Muscle layer of colon (tissue), 2 donors: ENCODE data around the gene IMMP2L.
"Not testable (repeated sequence)": the region's sequence is repeated elsewhere in the genome, so short reads cannot be mapped to it uniquely, and the experiment has no call there.

Experiments used
- H3K27ac ChIP-seq: one replicate; pipeline ENCODE4 v1.7.0; 2013; ENCODE audit warnings: low read depth, mild to moderate bottlenecking, low read length, moderate library complexity
- H3K27me3 ChIP-seq, 2 donors: one replicate each; pipeline ENCODE4 v1.7.0; 2013; ENCODE audit warnings: low read length in 2 of 2, mild to moderate bottlenecking in 2 of 2; ENCODE audit not compliant: insufficient read depth in 2 of 2, control insufficient read depth in 1 of 2
- H3K36me3 ChIP-seq: one replicate; pipeline ENCODE4 v1.7.0; 2013; ENCODE audit warnings: mild to moderate bottlenecking, low read length; ENCODE audit not compliant: insufficient read depth
- H3K4me1 ChIP-seq: one replicate; pipeline ENCODE4 v1.7.0; 2013; ENCODE audit warnings: mild to moderate bottlenecking, low read length; ENCODE audit not compliant: insufficient read depth
- H3K4me3 ChIP-seq, 2 donors: one replicate each; pipeline ENCODE4 v1.7.0; 2013; ENCODE audit warnings: low read length in 2 of 2, low read depth in 1 of 2, mild to moderate bottlenecking in 1 of 2, moderate library complexity in 1 of 2
- H3K9ac ChIP-seq: one replicate; pipeline ENCODE4 v1.7.0; 2013; ENCODE audit warnings: low read length
- H3K9me3 ChIP-seq: one replicate; pipeline ENCODE4 v1.7.0; 2013; ENCODE audit warnings: mild to moderate bottlenecking, low read length
- donor health status: abdominal sarcoma.
- donor health status: Adenocarcinoma of cecum.

Gene IMMP2L

GRCh38 chr7:111561904-111562732 is at the start of gene IMMP2L:
IMMP2L (minus strand) TSS chr7:111562492.
- Histone ChIP-seq H3K9ac (peak within 1 kb of the TSS; percentile 68), H3K27ac (peak within 1 kb of the TSS; percentile 61), H3K36me3 (peaks cover 6% of the 10 kb centered on the region), H3K27me3 (no peaks in the 10 kb centered on the region), H3K4me3 (peak within 1 kb of the TSS; percentile 48 to 75), H3K9me3 (no peaks in the 10 kb centered on the region), H3K4me1 (peaks cover 23% of the 10 kb centered on the region)

GRCh38 chr7:111609483-111610254 is 47.4 kb upstream of the IMMP2L start:
- not testable (repeated sequence) for H3K36me3 ChIP-seq, H3K27me3 ChIP-seq, H3K4me3 ChIP-seq, H3K9me3 ChIP-seq, H3K9ac ChIP-seq, H3K4me1 ChIP-seq, H3K27ac ChIP-seq

- H3K27me3 ChIP-seq, result no peaks in the 10 kb centered on the region
- no peaks in the 10 kb centered on the region for H3K9me3 ChIP-seq
- no peak overlapping the region for H3K9ac ChIP-seq
- H3K4me1 ChIP-seq, result no peaks in the 10 kb centered on the region
- no peaks in the 10 kb centered on the region for H3K36me3 ChIP-seq
- no peak overlapping the region for H3K4me3 ChIP-seq
- H3K27ac ChIP-seq, result no peak overlapping the region
Measured at GRCh38 chr7:111607621-111608020, 45.3 kb upstream of the IMMP2L start.

GRCh38 chr7:111605246-111605645 is 43.0 kb upstream of the IMMP2L start:
- H3K36me3 ChIP-seq, result no peaks in the 10 kb centered on the region
- no peaks in the 10 kb centered on the region for H3K27me3 ChIP-seq
- H3K9ac ChIP-seq, result no peak overlapping the region
- H3K4me1 ChIP-seq, result no peaks in the 10 kb centered on the region
- H3K9me3 ChIP-seq, result no peaks in the 10 kb centered on the region
- no peak overlapping the region for H3K4me3 ChIP-seq
- H3K27ac ChIP-seq, result no peak overlapping the region

GRCh38 chr7:111600091-111600490 is 37.8 kb upstream of the IMMP2L start:
- Histone ChIP-seq H3K36me3 (no peaks in the 10 kb centered on the region), H3K4me3 (no peak overlapping the region), H3K27me3 (no peaks in the 10 kb centered on the region), H3K27ac (no peak overlapping the region), H3K9me3 (no peaks in the 10 kb centered on the region), H3K4me1 (no peaks in the 10 kb centered on the region), H3K9ac (no peak overlapping the region)

GRCh38 chr7:111595780-111596179 is 33.5 kb upstream of the IMMP2L start:
- Histone ChIP-seq H3K4me3 (no peak overlapping the region), H3K4me1 (no peaks in the 10 kb centered on the region), H3K27ac (no peak overlapping the region), H3K36me3 (no peaks in the 10 kb centered on the region), H3K27me3 (no peaks in the 10 kb centered on the region), H3K9me3 (no peaks in the 10 kb centered on the region), H3K9ac (no peak overlapping the region)

- H3K27me3 ChIP-seq, result no peaks in the 10 kb centered on the region
- no peaks in the 10 kb centered on the region for H3K9me3 ChIP-seq
- no peaks in the 10 kb centered on the region for H3K36me3 ChIP-seq
- no peak overlapping the region for H3K27ac ChIP-seq
- no peaks in the 10 kb centered on the region for H3K4me1 ChIP-seq
- H3K4me3 ChIP-seq, result no peak overlapping the region
- no peak overlapping the region for H3K9ac ChIP-seq
Measured at GRCh38 chr7:111594602-111595001, 32.3 kb upstream of the IMMP2L start.

GRCh38 chr7:111593343-111593742 is 31.1 kb upstream of the IMMP2L start:
- H3K4me1 ChIP-seq, result no peaks in the 10 kb centered on the region
- H3K9me3 ChIP-seq, result no peaks in the 10 kb centered on the region
- no peaks in the 10 kb centered on the region for H3K27me3 ChIP-seq
- no peak overlapping the region for H3K4me3 ChIP-seq
- H3K27ac ChIP-seq, result no peak overlapping the region
- H3K9ac ChIP-seq, result no peak overlapping the region
- no peaks in the 10 kb centered on the region for H3K36me3 ChIP-seq

- no peaks in the 10 kb centered on the region for H3K9me3 ChIP-seq
- no peaks in the 10 kb centered on the region for H3K4me1 ChIP-seq
- H3K9ac ChIP-seq, result no peak overlapping the region
- no peak overlapping the region for H3K4me3 ChIP-seq
- no peak overlapping the region for H3K27ac ChIP-seq
- no peaks in the 10 kb centered on the region for H3K36me3 ChIP-seq
- no peaks in the 10 kb centered on the region for H3K27me3 ChIP-seq
Measured at GRCh38 chr7:111588065-111588433, 25.8 kb upstream of the IMMP2L start.

GRCh38 chr7:111587410-111588064 is 25.2 kb upstream of the IMMP2L start:
- H3K9me3 ChIP-seq, result no peaks in the 10 kb centered on the region
- H3K9ac ChIP-seq, result no peak overlapping the region
- H3K27me3 ChIP-seq, result no peaks in the 10 kb centered on the region

GRCh38 chr7:111586711-111587409 is 24.6 kb upstream of the IMMP2L start:
- no peaks in the 10 kb centered on the region for H3K36me3 ChIP-seq
- no peak overlapping the region for H3K4me3 ChIP-seq
- no peaks in the 10 kb centered on the region for H3K4me1 ChIP-seq
- no peaks in the 10 kb centered on the region for H3K27me3 ChIP-seq
- no peaks in the 10 kb centered on the region for H3K9me3 ChIP-seq
- H3K9ac ChIP-seq, result no peak overlapping the region
- H3K27ac ChIP-seq, result no peak overlapping the region

More at GRCh38 chr7:111587410-111588064, 25.2 kb upstream of the IMMP2L start:
- H3K4me3 ChIP-seq, result no peak overlapping the region
- H3K27ac ChIP-seq, result no peak overlapping the region
- H3K36me3 ChIP-seq, result no peaks in the 10 kb centered on the region
- H3K4me1 ChIP-seq, result no peaks in the 10 kb centered on the region
